Retinal pigment epithelial cell (primary cell): ENCODE measurements around the gene EPHA3.
A peak's percentile ranks its signal among the peaks of the same experiment; 100 is the strongest.

ENCODE experiments used
- DNase-seq: peaks from one replicate; pipeline ENCODE4 v3.0.0-alpha.2; 2010; ENCODE audit warnings: low read depth
- H3K4me3 ChIP-seq: 2 replicates; pipeline ENCODE4 v1.5.1; 2011; ENCODE audit warnings: mild to moderate bottlenecking, low read length, control low read depth, moderate library complexity
- TF ChIP-seq, protein P1 (sequence below): conservative IDR thresholded peaks from 2 replicates; pipeline ENCODE4 v1.5.1; 2011; ENCODE audit warnings: low read depth, low read length, control low read depth, inconsistent platforms

The EPHA3 gene

DNA sequence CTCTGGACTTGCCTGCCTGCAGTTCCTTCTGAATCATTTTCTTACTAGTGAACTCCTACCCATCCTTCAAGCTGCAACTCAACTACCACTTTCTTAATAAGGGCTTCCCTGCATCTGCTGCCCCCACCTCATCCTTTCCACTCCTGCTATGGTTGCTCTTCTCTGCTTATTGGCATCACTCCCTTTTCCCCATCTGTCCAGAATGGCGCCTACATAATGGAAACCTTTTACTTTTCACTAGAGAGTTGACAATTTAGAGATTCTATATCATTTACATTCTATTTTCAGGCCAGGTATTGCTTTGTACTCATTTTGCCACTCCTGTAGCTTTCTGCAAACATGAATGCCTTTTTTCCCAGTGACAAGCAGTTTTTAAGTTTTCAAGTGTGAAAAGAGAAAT lies 1.9 kb upstream of the EPHA3 start:
- H3K4me3 ChIP-seq = no peak overlapping the region
- TF ChIP-seq, protein P1, sequence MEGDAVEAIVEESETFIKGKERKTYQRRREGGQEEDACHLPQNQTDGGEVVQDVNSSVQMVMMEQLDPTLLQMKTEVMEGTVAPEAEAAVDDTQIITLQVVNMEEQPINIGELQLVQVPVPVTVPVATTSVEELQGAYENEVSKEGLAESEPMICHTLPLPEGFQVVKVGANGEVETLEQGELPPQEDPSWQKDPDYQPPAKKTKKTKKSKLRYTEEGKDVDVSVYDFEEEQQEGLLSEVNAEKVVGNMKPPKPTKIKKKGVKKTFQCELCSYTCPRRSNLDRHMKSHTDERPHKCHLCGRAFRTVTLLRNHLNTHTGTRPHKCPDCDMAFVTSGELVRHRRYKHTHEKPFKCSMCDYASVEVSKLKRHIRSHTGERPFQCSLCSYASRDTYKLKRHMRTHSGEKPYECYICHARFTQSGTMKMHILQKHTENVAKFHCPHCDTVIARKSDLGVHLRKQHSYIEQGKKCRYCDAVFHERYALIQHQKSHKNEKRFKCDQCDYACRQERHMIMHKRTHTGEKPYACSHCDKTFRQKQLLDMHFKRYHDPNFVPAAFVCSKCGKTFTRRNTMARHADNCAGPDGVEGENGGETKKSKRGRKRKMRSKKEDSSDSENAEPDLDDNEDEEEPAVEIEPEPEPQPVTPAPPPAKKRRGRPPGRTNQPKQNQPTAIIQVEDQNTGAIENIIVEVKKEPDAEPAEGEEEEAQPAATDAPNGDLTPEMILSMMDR = no peak
- no peak for DNase-seq

DNA sequence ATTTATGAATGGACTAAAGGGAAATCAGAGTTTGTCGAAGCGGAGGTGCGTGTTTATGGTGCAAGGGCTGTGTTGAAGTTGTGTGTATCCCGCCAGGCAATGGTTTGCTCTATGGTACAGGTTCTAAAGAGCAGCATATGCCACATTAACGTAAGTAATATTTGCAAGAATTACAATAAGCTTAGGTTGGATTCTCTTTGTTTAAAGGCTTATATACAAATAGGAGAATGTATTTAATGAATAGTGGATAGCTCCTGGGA lies 800 bp downstream of the EPHA3 start:
- peak overlapping the region; percentile 62 for H3K4me3 ChIP-seq
- TF ChIP-seq, protein P1 = no peak
- DNase-seq = no peak

DNA sequence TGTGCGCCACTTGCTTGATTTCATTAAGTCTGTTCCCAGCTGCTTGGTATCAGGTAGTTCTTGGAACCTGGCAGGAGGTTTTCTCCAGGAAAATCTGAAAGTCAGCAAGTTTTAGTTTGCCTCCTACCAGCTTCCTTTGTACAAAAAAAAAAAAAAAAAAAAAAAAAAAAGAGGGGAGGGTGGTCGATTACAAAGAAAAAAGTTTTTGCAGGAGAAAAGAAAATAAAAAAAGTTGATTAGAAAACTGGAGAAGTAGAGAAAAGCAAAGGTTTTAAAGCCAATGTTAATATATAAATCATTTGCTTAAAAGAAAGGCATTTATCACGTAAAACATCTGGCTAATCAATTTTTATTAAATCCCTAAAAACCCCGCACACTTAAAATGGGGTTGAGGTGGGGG lies 5.9 kb downstream of the EPHA3 start:
- no peak overlapping the region for H3K4me3 ChIP-seq
- TF ChIP-seq, protein P1 = no peak

DNA sequence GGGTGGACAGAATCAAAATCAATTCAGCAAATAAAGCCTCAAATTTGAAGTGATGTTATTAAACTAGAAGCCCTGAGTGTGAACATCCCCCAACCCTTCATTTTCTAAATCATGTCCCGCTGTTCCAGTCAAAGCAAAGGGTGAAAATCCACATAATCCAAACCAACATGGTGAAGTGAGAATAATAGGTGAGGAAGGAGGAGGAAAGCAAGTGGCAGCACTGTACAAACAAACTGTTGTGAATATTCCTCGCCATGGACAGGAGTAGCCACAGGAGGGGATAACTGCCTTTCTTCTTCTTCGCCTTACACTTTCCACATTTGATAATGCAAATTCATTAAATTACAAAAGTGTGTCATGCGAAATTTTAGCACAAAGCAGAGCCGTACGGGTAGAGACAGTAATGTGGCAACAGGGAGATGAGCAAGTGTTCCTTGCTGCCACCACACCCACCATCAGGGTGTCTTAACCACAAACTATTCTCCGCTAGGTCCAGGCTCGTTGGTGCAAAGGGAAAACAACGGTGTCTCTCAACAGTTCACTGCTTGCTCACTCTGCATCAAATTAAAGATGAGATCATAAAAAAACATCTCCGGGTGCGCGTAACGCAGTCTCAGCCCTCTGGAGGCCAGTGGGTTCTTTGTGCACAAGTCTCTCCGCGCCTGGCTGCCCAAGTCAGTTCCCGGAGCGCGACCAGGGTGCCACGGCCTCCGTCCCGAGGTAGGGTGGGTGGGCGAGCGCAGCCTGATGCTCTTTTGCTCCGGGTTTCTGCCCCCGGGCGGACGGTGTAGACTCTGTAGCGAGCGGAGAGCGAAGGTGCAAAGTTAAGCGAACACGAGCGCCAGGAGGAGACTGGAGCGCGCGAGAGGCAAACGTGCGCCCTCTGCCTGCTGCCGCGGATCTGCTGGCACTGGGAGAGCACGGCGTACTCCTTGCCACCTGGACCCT lies 6.7 kb downstream of the EPHA3 start:
- H3K4me3 ChIP-seq = peak overlapping the region; percentile 67
- peak; percentile 34 for DNase-seq
- TF ChIP-seq, protein P1 = peak; percentile 85

More for the DNA sequence above, 5.9 kb downstream of the EPHA3 start:
- DNase-seq = no peak

DNA sequence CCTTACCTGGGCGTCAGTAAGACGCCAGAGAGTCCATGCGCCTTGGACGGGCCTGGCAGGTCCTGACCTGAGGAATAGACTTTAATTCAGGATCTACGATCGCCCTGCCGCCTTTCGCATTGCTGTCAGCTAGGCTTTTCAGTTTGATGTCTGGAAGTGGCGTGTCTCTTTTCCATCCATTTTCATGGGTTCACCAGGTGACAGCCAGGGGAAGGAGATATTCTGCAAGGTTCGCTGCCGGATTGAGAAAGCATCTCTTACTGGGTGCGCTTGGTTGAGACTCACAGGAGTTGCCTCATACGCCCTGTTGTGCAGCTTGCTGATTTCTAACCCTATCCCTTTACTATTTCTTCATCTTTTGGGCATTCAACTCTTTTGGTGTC lies 7.4 kb downstream of the EPHA3 start:
- DNase-seq = no peak
- TF ChIP-seq, protein P1 = no peak
- peak overlapping the region; percentile 67 for H3K4me3 ChIP-seq

DNA sequence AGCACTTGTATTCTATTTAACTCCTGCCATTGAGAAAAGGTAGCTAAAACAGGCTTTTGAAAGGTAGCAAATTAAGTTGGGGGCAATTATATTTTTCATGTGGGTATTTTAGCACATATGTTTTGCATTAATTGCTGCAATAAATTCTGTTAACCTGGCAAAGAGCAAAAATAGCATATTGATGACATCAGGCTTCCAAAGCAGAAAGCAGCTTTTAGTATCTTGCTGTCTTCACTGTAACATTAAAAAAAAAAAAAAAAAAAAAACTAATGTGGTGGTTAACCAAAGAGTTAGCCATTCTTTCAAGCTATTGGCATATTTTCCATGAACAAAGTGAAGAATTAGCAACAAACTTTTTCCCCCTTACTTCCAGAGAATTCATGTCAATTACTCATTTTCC lies 9.1 kb downstream of the EPHA3 start:
- no peak overlapping the region for H3K4me3 ChIP-seq
- TF ChIP-seq, protein P1 = no peak
- no peak for DNase-seq

DNA sequence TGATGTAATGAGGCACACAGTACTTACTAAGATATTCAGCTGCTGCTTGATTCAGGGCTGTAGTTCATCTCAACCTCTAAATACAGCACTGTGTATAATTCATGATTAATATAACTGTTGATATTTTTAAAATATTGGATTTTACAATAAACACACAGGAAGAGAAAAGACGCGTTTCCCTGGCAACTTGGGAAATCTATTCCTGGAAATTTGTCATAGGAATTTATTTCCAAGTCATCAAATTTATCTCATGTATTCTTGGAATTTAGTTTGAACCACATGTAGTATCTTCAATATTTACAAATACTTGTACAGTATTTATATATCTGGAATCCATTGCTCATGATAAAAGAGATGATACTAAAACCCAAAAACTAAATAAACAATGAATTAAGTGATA lies 30.6 kb downstream of the EPHA3 start:
- no peak overlapping the region for H3K4me3 ChIP-seq
- DNase-seq = no peak
- TF ChIP-seq, protein P1 = no peak
